ENCODE results near the gene FNIP1.
A peak's percentile ranks its signal among the peaks of the same experiment; 100 is the strongest.

The FNIP1 gene

GRCh38 chr5:131818001-131818724 lies 21.3 kb upstream of the FNIP1 start:
- no peak for DNase-seq (ENCODE audit: low read depth, low spot score)
- Histone ChIP-seq H3K9me3 (ENCODE audit: low read depth, low read length) (no peaks in the 10 kb centered on the region), H3K4me3 (no peak overlapping the region), H3K9ac (ENCODE audit: insufficient read length) (no peak overlapping the region), H3K36me3 (ENCODE audit: insufficient read depth, low read length) (no peaks in the 10 kb centered on the region), H3K27ac (no peak overlapping the region)
- TF ChIP-seq EZH2 (IDR thresholded peaks at IDR 0.05) (no peak), POLR2AphosphoS5 (IDR thresholded peaks at IDR 0.05; ENCODE audit: borderline replicate concordance, low read depth, low read length) (no peak), FOXP2 (optimal IDR thresholded peaks at IDR 0.05; ENCODE audit: control extremely low read depth, extremely low read length, insufficient read depth) (no peak)

DNA sequence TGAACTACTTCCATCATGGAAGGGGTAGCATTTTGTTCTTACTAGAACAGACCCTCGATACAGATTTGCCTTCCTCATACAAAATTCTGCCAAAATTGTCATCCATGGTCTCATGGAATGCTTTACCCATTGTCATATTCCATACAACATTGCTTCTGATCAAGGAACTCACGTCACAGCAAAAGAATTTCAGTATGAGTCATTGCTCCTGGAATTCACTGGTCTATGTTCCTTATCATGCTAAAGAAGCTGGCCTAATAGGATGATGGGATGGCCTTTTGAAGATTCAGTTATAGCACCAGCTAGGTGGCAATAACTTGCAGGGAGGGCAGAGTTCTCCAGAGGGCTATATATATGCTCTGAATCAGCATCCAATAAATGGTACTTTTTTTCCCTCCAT lies 18.2 kb upstream of the FNIP1 start:
- no peak for DNase-seq (ENCODE audit: low read depth, low spot score)
- H3K9me3 ChIP-seq (ENCODE audit: low read depth, low read length) = no peaks in the 10 kb centered on the region
- no peak overlapping the region for H3K27ac ChIP-seq
- no peak overlapping the region for H3K9ac ChIP-seq (ENCODE audit: insufficient read length)
- TF ChIP-seq EZH2 (IDR thresholded peaks at IDR 0.05) = no peak
- no peak overlapping the region for H3K4me3 ChIP-seq
- no peaks in the 10 kb centered on the region for H3K36me3 ChIP-seq (ENCODE audit: insufficient read depth, low read length)

DNA sequence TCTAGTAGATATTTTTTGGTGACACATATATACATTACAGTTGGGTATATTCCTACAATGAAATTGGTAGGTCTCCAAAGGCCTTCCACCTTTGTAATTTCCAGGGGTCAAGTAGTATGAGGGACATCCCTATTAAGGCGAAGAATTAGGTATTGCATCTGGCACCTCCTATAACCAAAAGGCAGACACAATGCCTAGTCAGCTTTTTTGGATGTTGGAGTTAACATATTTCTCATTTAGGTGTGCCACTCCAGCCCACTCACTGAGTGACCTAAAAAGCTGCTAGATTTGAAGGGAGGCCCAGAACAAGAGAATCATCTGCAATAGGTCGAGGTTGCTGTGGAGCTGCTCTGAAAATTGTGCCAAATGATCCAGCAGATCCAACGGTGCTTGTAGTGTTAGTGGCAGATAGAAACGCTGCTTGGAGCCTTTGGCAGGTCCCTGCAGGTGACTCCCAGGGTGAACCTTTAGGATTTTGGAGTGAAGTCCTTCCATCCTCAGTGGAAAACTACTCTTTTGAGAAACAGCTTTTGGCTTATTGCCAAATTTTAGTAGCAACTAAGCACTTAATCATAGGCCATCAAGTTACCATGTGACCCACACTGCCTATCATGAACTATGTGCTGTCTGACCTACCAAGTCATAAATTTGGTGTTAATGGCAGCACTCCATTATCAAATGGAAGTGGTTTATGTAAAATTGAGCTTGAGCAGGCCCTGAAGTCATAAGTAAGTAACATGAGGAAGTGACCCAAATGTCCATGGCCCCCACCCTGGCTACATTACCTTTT lies 15.7 kb upstream of the FNIP1 start:
- H3K27ac ChIP-seq = no peak overlapping the region
- H3K9me3 ChIP-seq (ENCODE audit: low read depth, low read length) = no peaks in the 10 kb centered on the region
- no peaks in the 10 kb centered on the region for H3K36me3 ChIP-seq (ENCODE audit: insufficient read depth, low read length)
- no peak overlapping the region for H3K4me3 ChIP-seq
- no peak overlapping the region for H3K9ac ChIP-seq (ENCODE audit: insufficient read length)
- TF ChIP-seq EZH2 (IDR thresholded peaks at IDR 0.05) (no peak), POLR2AphosphoS5 (IDR thresholded peaks at IDR 0.05; ENCODE audit: borderline replicate concordance, low read depth, low read length) (no peak), FOXP2 (optimal IDR thresholded peaks at IDR 0.05; ENCODE audit: control extremely low read depth, extremely low read length, insufficient read depth) (no peak)
- no peak for DNase-seq (ENCODE audit: low read depth, low spot score)

DNA sequence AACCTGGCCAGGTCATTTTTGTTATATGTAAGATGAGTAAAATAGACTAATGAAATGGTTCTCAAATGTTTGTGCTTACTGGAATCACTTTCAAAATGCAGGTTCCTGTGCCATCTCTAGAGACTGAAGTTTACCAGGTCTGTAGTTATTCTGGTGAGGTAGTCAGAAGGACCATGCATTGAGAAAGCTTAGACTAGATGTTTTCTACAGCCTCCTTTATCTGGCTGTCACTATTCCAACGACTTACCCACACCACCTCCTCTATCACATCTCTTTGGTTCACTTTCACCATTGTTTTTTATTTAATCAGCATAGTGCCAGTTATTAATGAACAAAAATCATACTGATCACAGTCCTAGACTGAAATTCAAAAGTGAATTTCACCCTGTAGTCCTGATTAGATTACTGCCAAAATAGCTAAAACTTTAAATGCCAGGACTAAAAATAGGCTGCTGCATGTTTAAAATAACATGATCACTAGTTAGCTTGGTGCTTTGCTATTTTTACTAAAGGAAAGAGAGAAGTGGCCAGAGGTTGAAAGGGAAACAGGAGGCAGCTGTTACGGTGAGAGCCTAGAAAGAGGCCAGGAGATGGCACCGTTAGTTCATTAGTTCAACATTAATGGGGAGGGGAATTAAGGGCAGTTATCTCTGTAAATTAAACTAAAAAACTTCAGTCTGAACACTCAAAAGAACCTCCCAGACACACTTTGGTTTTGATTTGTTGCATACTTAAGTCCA lies 13.9 kb upstream of the FNIP1 start:
- Histone ChIP-seq H3K9ac (ENCODE audit: insufficient read length) (no peak overlapping the region), H3K9me3 (ENCODE audit: low read depth, low read length) (no peaks in the 10 kb centered on the region)
- DNase-seq (ENCODE audit: low read depth, low spot score) = no peak

GRCh38 chr5:131795879-131796792 lies 681 bp downstream of the FNIP1 start:
- H3K36me3 ChIP-seq (ENCODE audit: insufficient read depth, low read length) = no peaks in the 10 kb centered on the region
- no peaks in the 10 kb centered on the region for H3K9me3 ChIP-seq (ENCODE audit: low read depth, low read length)
- no peak for DNase-seq (ENCODE audit: low read depth, low spot score)
- no peak for TF ChIP-seq EZH2 (IDR thresholded peaks at IDR 0.05)
- peak overlapping the region; percentile 74; the same call in 1 of the 2 replicates for H3K27ac ChIP-seq
- peak overlapping the region; percentile 95 for H3K9ac ChIP-seq (ENCODE audit: insufficient read length)
- H3K4me3 ChIP-seq = peak overlapping the region; percentile 90

More for the DNA sequence above, 13.9 kb upstream of the FNIP1 start:
- Histone ChIP-seq H3K4me3 (no peak overlapping the region), H3K27ac (no peak overlapping the region), H3K36me3 (ENCODE audit: insufficient read depth, low read length) (no peaks in the 10 kb centered on the region)
- no peak for TF ChIP-seq POLR2AphosphoS5 (IDR thresholded peaks at IDR 0.05; ENCODE audit: borderline replicate concordance, low read depth, low read length)
- TF ChIP-seq FOXP2 (optimal IDR thresholded peaks at IDR 0.05; ENCODE audit: control extremely low read depth, extremely low read length, insufficient read depth) = no peak
- no peak for TF ChIP-seq EZH2 (IDR thresholded peaks at IDR 0.05)

- Histone ChIP-seq H3K36me3 (ENCODE audit: insufficient read depth, low read length) (no peaks in the 10 kb centered on the region), H3K4me3 (peak overlapping the region; percentile 90), H3K9ac (ENCODE audit: insufficient read length) (peak overlapping the region; percentile 95), H3K27ac (no peak overlapping the region), H3K9me3 (ENCODE audit: low read depth, low read length) (no peaks in the 10 kb centered on the region)
- TF ChIP-seq POLR2AphosphoS5 (IDR thresholded peaks at IDR 0.05; ENCODE audit: borderline replicate concordance, low read depth, low read length) (no peak), EZH2 (IDR thresholded peaks at IDR 0.05) (no peak), FOXP2 (optimal IDR thresholded peaks at IDR 0.05; ENCODE audit: control extremely low read depth, extremely low read length, insufficient read depth) (no peak)
- DNase-seq (ENCODE audit: low read depth, low spot score) = no peak
Measured at GRCh38 chr5:131795228-131795627, 1.6 kb downstream of the FNIP1 start.

GRCh38 chr5:131794586-131794985 lies 2.2 kb downstream of the FNIP1 start:
- Histone ChIP-seq H3K36me3 (ENCODE audit: insufficient read depth, low read length) (no peaks in the 10 kb centered on the region), H3K9me3 (ENCODE audit: low read depth, low read length) (no peaks in the 10 kb centered on the region), H3K27ac (no peak overlapping the region), H3K4me3 (no peak overlapping the region), H3K9ac (ENCODE audit: insufficient read length) (no peak overlapping the region)
- no peak for DNase-seq (ENCODE audit: low read depth, low spot score)
- no peak for TF ChIP-seq EZH2 (IDR thresholded peaks at IDR 0.05)
- TF ChIP-seq POLR2AphosphoS5 (IDR thresholded peaks at IDR 0.05; ENCODE audit: borderline replicate concordance, low read depth, low read length) = no peak
- TF ChIP-seq FOXP2 (optimal IDR thresholded peaks at IDR 0.05; ENCODE audit: control extremely low read depth, extremely low read length, insufficient read depth) = no peak

DNA sequence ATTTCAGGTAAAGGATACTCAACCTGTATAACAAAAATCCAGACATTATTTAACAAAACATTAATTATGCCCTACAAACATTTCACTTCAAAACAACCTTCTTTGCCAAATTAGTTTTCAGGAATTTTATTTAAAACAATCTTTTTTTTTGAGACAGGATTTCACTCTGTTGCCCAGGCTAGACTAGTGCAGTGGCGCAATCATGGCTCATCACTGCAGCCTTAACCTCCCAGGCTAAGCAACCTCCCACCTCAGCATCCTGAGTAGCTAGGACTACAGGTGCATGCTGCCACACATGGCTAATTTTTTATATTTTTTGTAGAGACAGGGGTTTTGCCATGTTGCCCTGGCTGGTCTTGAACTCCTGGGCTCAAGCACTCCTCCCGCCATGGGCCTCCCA lies 3.9 kb downstream of the FNIP1 start:
- Histone ChIP-seq H3K9me3 (ENCODE audit: low read depth, low read length) (no peaks in the 10 kb centered on the region), H3K27ac (no peak overlapping the region), H3K36me3 (ENCODE audit: insufficient read depth, low read length) (no peaks in the 10 kb centered on the region), H3K4me3 (no peak overlapping the region), H3K9ac (ENCODE audit: insufficient read length) (no peak overlapping the region)
- no peak for TF ChIP-seq POLR2AphosphoS5 (IDR thresholded peaks at IDR 0.05; ENCODE audit: borderline replicate concordance, low read depth, low read length)
- TF ChIP-seq FOXP2 (optimal IDR thresholded peaks at IDR 0.05; ENCODE audit: control extremely low read depth, extremely low read length, insufficient read depth) = no peak
- TF ChIP-seq EZH2 (IDR thresholded peaks at IDR 0.05) = no peak
- DNase-seq (ENCODE audit: low read depth, low spot score) = no peak
